IMR-90 (cell line): ENCODE data around the gene RPN2. TPM values are rescaled to one million over a fixed set of nuclear protein-coding genes. Genes with fewer than 3 reads are reported as not detected.

ENCODE experiments used
- polyA plus RNA-seq, 3 experiments: library from polyadenylated mRNA; depleted of rRNA; stranded (reverse); fragments of >200 nt; gene quantifications; 2 replicates each; pipeline ENCODE4 v1.2.3, GENCODE V29; 2012; ENCODE audit warnings: low replicate concordance in 1 of 3
- total RNA-seq: library from RNA; depleted of rRNA; stranded (reverse); fragments of >200 nt; gene quantifications from 2 replicates; pipeline ENCODE4 v1.2.3, GENCODE V29; 2012; rRNA removed

The RPN2 gene
- total and polyA plus RNA-seq, 2 of the 4 experiments (the other 2 are of a cell fraction) = 305 to 481 TPM

Other genes starting within 250 kb of the RPN2 start
- 14.9 and 19.7 TPM in 2 replicates for gene SAMHD1, start 227.6 kb upstream of the RPN2 start, total RNA-seq
- 5.5 and 6.3 TPM in 2 replicates for gene SAMHD1, start 227.6 kb upstream of the RPN2 start, polyA plus RNA-seq (2012; rRNA removed)
- 7.5 and 10.8 TPM in 2 replicates for gene RBL1, start 83.3 kb upstream of the RPN2 start, total RNA-seq
- 2.6 and 3.3 TPM in 2 replicates for gene RBL1, start 83.3 kb upstream of the RPN2 start, polyA plus RNA-seq (2012; rRNA removed)
- gene MROH8, start 218 bp downstream of the RPN2 start, total RNA-seq = 1.1 and 1.8 TPM in 2 replicates
- 0.62 and 1.3 TPM in 2 replicates for gene MROH8, start 218 bp downstream of the RPN2 start, polyA plus RNA-seq (2012; rRNA removed)
- gene GHRH, start 82.5 kb downstream of the RPN2 start, total RNA-seq = not detected in 2 replicates
- gene GHRH, start 82.5 kb downstream of the RPN2 start, polyA plus RNA-seq (2012; rRNA removed) = not detected in 2 replicates
- 24.4 and 28.9 TPM in 2 replicates for gene MANBAL, start 110.3 kb downstream of the RPN2 start, total RNA-seq
- 98.6 and 109 TPM in 2 replicates for gene MANBAL, start 110.3 kb downstream of the RPN2 start, polyA plus RNA-seq (2012; rRNA removed)
- gene SRC, start 166.8 kb downstream of the RPN2 start, total RNA-seq = 6.7 and 7.0 TPM in 2 replicates
- 19.8 and 24.2 TPM in 2 replicates for gene SRC, start 166.8 kb downstream of the RPN2 start, polyA plus RNA-seq (2012; rRNA removed)